Measurements from ENCODE around the gene ANKH.

The ANKH gene

GRCh38 chr5:14715481-14715880 lies 156.1 kb downstream of the ANKH start:
- TF ChIP-seq, protein P1, sequence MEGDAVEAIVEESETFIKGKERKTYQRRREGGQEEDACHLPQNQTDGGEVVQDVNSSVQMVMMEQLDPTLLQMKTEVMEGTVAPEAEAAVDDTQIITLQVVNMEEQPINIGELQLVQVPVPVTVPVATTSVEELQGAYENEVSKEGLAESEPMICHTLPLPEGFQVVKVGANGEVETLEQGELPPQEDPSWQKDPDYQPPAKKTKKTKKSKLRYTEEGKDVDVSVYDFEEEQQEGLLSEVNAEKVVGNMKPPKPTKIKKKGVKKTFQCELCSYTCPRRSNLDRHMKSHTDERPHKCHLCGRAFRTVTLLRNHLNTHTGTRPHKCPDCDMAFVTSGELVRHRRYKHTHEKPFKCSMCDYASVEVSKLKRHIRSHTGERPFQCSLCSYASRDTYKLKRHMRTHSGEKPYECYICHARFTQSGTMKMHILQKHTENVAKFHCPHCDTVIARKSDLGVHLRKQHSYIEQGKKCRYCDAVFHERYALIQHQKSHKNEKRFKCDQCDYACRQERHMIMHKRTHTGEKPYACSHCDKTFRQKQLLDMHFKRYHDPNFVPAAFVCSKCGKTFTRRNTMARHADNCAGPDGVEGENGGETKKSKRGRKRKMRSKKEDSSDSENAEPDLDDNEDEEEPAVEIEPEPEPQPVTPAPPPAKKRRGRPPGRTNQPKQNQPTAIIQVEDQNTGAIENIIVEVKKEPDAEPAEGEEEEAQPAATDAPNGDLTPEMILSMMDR (IDR thresholded peaks at IDR 0.05): no peak
- no peak overlapping the region for H3K4me3 ChIP-seq
- H3K27ac ChIP-seq: no peak overlapping the region
- no peak for DNase-seq (ENCODE audit: low spot score)

DNA sequence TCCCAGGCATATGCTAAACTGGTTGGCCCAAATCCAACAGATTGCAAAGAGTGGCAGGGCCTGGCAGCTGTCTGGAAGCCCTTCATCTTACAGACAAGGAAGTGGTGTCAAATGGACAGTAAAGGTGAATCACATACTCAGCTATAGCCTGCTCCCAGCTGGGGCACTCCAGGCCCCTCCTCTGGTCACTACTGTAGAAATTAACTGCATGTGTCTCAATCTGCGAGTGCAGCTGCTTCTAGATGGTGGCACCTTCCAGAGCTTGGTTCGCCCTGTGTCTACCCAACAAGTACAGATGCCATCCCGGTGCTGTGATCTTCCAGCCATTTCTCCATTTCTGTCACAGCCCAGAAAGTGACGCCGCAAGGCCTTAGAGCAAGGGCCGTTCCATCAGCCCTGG lies 156.9 kb downstream of the ANKH start:
- Histone ChIP-seq H3K27ac (no peak overlapping the region), H3K4me3 (no peak overlapping the region)
- TF ChIP-seq, protein P1 (IDR thresholded peaks at IDR 0.05): no peak
- no peak for DNase-seq (ENCODE audit: low spot score)

DNA sequence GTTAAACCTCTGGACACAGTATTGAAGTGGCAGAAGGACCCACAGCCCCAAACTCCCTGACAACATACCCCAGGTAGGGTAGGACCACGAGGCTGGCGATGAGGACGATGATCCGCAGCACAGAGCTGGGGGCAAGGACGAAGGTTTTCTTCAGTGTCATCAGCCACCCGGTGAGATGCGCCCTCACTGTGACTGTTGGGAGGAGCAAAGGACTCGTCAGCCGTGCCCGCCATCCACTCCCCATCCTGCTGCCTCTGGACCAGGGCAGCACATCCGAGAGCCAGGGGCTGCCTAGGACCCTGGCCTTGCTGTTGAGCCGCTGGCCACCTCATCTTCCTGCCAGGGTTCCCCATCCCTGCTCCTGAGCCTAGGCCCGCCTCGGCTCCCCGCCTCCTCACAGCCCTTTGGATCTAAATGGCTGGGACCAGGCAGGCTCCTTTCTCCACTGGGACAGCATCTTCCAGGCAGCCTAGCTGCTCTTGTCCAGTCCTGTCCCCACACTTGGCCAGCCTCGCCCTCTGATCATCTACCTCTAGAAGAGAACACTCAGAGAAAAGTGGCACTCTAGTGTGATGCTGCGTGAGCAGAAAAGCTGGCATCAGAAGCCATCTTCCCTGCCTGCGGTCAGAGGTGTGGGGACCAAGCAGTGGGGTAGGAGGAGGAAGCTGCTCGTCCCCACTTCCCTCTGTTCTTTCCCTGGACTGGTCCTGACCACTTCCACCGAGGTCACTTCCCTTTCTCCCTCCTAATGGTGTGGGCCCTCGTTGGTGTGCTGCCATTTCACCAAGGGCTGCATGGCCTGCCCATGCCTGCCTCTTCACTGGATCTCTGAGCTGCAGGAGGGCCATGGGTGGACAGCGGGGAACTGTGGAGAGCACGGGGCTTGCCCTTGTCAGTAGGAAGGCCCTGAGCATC lies 157.8 kb downstream of the ANKH start:
- TF ChIP-seq, protein P1 (IDR thresholded peaks at IDR 0.05): no peak
- no peak for DNase-seq (ENCODE audit: low spot score)
- no peak overlapping the region for H3K27ac ChIP-seq
- no peak overlapping the region for H3K4me3 ChIP-seq

GRCh38 chr5:14712666-14713065 lies 158.9 kb downstream of the ANKH start:
- no peak overlapping the region for H3K4me3 ChIP-seq
- TF ChIP-seq, protein P1 (IDR thresholded peaks at IDR 0.05): no peak
- H3K27ac ChIP-seq: no peak overlapping the region
- no peak for DNase-seq (ENCODE audit: low spot score)

DNA sequence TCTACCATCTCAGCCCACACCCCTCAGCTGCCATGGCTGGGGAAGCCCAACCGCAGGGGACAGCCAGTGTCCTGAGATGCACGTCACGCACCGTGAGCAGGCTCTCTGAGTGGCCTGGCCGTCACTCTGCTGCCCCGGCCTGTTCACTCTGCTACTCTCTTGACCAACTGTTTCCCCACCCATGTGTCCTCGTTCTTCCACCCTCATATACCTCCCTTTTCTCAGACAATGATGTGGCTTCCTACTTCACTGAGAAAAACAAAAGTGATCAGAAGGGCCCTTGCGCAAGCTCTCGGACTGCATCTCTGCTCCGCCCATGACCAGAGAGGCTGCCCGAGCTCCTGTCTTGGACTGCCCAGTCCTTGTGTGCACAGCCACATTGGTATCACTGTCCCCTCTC lies 159.4 kb downstream of the ANKH start:
- H3K4me3 ChIP-seq: no peak overlapping the region
- TF ChIP-seq, protein P1 (IDR thresholded peaks at IDR 0.05): no peak
- DNase-seq (ENCODE audit: low spot score): no peak
- no peak overlapping the region for H3K27ac ChIP-seq

DNA sequence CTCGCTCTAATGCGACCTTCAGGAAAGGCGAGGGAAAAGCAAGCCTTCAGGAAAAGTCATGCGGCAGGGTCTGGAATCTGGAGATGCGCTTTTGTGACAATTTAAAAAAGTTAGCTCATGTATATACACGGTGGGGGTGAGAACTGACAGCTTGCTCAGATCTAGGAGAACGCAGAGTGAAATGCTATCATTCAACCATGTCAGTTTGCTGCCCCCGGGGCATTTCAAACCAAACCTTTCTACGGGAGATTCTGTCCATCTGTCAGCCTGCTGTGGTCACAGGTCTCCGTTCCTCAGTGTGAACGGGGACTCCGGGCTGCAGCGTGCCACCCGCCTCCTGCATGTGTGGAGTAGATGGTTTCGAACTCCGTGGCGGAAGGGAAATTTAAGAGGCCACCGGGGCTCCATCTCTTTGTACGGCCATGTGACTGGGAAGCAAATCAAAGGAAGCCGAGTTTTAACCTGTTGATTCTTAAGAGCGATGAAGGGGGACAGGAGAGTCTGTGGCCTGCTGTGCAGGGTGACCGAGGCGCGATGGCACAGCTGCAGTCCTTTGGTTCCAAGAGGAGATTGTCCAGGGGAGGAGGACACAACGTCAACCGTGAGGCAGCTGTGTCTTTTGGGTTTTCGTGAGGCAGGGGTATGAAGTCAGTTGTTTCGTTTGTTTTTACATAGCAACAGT lies 161.1 kb downstream of the ANKH start:
- no peak for DNase-seq (ENCODE audit: low spot score)
- Histone ChIP-seq H3K4me3 (no peak overlapping the region), H3K27ac (no peak overlapping the region)
- TF ChIP-seq, protein P1 (IDR thresholded peaks at IDR 0.05): no peak
